Amniotic stem cell (primary cell): ENCODE measurements around the gene ARL6IP4.

Experiments used
- DNase-seq: peaks from one replicate; lab custom pipeline; 2025; lab: John Stamatoyannopoulos, UW

The ARL6IP4 gene

GRCh38 chr12:122990961-122991622 is 10.6 kb downstream of the ARL6IP4 start:
- no peak for DNase-seq

GRCh38 chr12:122991623-122992275 is 11.3 kb downstream of the ARL6IP4 start:
- DNase-seq = no peak

GRCh38 chr12:122992386-122992785 is 11.9 kb downstream of the ARL6IP4 start:
- no peak for DNase-seq

DNA sequence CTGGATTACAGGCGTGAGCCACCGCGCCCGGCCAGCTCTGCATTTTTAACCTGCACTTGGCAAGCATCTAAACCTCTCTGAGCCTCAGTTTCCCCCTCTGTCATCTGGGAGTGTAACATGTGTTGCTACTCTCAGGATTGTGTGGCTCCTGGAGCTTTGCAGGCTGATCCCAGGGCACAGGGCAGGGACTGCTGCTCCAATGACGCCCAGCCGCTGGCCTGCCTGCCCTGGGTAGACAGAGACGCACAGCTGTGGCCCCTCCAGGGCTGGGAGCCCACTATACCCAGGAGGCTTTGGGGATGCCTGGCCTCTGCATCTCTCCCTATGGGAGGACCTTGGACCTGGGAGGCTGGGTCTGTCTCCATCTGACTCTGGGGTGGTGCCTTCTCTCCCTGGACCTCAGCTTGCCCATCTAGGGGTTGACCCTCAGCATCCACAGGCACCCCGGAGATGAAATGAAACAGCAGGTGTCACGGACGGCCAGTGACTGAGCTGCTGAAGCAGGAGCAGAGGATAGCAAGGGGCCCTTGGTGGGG is 13.7 kb downstream of the ARL6IP4 start:
- DNase-seq = no peak

DNA sequence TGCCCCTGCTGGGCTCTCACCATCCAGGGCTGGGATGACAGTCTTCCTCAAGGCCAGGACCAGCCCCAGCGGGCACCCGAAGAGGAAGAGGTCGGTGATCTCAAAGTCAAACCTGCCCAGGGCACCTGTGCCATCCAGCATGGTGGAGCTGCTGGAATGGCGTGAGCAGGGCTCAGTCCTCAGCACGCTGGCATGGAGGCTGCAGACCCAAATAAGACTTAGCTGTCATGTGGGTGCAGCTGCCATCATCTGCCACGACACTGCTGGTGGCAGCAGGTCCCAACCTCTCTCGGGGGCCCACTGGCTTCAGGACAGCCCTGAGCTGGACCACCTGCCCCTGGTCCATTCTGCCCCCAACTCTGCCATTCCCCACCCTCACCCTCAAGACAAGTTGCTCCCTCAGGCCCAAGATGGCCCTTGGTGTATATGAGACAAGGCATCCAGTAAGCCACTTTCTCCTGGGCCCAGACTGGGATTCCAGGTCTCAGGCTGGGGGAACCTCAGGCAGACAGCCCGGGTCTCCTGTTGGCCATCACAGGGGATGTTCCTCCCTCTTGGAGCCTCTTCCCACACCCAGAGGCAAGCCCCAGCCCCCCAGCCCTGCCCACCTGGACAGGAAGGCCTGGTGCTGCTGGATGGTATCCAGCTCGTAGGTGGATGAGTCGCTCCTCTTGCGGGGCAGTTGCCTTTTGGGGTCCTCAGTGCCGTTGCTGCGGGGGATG is 14.5 kb downstream of the ARL6IP4 start:
- no peak for DNase-seq

GRCh38 chr12:122995503-122996187 is 15.2 kb downstream of the ARL6IP4 start:
- no peak for DNase-seq

GRCh38 chr12:122996188-122996601 is 15.7 kb downstream of the ARL6IP4 start:
- no peak for DNase-seq

GRCh38 chr12:122996621-122997342 is 16.3 kb downstream of the ARL6IP4 start:
- no peak for DNase-seq

DNA sequence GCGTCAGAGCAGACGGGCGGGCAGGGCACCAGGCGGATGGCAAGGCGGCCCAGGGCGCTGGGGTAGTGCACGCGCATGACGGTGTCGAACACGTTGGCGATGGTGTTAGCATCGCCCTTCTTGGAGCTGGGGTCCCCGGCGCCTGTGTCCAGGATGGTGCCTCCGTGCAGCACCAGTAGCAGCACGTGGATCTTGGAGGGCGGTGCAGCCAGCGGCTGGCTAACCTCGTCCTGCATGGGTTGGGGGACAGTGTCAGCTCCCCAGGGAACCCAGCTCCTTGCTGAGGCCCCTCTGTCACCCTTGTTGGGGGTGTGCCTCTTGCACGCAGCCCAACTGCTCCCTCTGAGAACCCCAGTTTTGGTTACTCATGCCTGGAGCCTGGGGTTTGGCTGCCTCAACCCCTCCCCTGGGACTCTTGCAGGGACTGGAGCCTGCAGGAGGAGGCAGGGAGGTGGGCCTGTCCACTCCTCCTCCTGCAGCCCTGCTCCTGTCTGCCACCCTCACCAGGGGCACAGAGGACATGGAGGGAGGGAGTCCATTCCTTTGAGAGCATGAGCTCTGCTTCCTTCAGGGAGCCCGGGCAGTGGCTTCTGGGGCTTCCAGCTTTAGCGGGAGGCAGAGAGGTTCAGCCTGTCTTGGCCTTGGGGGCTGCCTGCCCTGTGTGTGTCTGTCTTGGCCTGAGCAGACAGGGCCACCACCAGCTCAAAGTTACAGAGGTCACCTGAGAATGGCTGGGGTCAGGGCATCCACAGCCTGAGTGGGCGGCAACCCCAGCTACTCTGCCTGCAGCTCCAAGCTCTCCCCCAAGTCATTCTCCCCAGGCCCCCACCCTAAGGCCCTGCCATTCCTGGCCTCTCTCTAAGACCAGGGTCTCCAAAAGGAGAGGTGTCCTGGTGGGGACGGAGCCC is 17.1 kb downstream of the ARL6IP4 start:
- no peak for DNase-seq

- DNase-seq = no peak
Measured at GRCh38 chr12:122998316-122998715, 17.8 kb downstream of the ARL6IP4 start.

DNA sequence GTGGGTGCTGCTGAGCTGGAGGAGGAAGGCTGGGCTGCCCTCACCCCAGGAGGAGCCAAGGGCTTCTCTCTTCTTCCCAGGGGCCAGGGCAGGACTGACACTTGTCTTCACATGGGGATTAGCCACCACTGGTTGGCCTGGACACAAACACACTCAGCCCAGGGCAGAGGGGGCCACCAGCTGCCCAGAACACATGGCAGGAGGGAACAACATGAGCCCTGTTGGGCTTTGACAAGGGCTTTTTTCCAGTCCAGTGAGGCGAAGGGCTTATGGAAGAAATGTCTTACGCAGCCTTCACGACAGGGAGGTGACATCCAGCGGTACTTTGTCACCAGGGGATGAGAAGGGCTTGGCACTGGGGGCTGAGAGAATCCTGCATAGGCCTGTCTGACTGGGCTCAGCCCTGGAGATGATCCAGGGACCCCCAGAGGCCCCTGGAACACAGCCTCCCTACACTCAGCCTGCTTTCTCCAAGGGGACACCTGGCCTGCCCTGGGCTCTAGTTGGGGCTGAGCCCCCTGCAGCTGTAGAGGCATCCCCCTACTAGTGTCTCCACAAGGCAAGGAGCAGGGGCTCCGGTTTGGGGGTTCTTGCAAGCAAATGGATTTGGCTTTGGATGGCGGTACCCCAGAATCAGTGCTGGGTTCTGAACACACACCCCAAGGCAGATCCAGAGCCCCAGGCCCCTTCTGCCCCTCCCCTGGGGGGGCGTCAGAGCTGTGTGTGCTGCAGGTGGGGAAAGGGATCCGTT is 18.9 kb downstream of the ARL6IP4 start:
- no peak for DNase-seq

- no peak for DNase-seq
Measured at GRCh38 chr12:122999986-123000420, 19.5 kb downstream of the ARL6IP4 start.

- no peak for DNase-seq
Measured at GRCh38 chr12:123000578-123000977, 20.1 kb downstream of the ARL6IP4 start.

DNA sequence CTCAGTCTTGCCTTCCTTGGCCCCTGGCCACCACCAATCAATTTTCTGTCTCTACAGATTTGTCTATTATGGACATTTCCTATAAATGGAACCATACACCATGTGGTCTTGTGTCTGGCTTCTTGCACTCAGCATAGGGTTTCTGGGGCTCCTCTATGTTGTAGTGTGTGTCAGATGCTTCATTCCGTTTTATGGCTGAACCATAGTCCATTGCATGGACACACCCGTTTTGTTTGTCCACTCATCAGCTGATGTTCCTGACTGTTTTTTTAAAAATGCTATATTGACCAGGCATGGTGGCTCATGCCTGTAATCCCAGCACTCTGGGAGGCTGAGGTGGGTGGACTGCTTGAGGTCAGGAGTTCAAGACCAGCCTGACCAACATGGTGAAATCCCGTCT is 21.0 kb downstream of the ARL6IP4 start:
- DNase-seq = no peak

DNA sequence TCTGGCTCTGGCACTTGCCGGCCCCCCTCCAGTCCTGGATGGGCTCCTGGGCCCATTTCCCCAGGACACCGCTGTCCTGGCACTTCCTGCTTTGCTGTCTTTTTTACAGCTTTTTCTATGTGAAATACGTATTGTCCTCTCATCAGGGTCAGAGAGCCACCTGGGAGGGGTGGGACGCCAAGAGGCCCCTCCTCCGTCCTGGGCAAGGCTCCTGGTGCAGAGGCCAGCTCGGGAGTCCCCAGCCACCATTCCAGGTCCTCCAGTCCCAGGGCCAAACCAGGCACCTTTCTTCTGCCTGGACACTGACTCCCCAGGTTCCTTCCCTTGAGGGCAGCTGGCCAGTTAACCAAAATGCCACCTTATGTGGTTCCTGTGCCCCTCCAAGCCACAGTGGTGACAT is 22.8 kb downstream of the ARL6IP4 start:
- no peak for DNase-seq

- no peak for DNase-seq
Measured at GRCh38 chr12:123004287-123004686, 23.8 kb downstream of the ARL6IP4 start.

DNA sequence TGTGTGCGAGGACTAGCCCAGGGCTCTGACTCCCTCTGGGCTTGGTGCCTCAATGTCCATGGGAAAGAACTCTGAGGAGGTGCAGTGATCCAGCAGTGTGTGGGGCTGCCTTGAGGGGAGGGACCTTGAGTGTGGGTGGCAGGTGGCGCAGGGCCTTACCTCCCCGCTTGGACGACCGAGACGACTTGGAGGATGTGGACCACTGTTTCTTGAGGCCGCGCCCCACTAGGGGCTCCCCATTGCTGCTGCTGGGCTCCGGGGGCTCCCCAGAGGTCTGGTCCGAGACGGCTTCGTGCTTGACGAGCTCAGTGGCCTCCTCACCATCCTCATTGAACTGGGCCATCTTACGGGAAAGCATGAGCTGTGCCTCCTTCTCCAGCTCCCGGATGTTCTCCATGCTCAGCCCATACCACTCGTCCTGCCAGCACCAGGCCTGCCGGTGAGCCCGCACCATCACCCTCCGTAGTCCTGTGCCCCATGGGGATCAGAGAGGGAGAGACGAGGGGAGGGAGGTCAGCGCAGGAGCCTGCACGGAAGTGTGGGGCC is 24.7 kb downstream of the ARL6IP4 start:
- no peak for DNase-seq

DNA sequence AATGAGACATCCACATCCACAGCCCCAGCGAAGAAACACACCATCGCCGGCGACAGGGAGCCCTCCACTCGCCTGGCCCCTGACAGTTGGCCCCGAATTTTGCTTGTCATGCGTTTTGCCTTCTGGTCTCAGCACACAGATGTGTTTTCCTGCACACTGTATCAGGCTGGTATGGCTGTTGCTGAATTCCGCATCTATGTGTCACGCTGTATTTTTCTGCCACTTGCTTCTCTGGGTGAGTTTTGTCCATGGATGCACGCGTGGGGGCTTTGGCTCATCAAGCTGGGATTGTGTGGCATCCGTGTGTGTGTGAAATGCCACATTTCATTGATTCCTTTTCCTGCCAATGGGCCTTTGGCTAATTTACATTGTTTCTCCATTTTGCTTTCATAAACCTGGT is 26.5 kb downstream of the ARL6IP4 start:
- DNase-seq = no peak

GRCh38 chr12:123010110-123010509 is 29.6 kb downstream of the ARL6IP4 start:
- no peak for DNase-seq

DNA sequence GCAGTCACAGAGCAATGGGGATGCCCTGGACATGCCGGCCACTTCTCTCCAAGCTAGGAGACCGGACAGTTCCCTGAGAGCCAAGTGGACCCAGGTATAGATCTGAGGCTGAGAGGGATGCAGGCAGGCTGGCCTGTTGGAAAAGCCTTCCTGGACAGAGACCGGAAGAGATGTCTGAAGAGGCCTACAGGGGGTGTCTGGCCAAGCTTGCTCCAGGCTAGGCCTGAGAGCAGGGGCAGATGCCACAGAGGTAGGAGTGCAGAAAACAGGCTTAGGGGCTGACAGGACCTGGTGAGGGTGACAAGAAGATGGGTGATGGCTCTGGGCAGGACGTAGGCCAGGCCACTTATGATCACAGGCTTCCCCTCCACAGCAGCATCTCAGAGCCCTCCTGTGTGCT is 30.2 kb downstream of the ARL6IP4 start:
- DNase-seq = no peak
